Body of pancreas (tissue), 4 donors: ENCODE data around the gene RFC4.

Source experiments
- CTCF ChIP-seq, 7 experiments: fragments of 450-650 bp in 4 of 7; fragments of 200-600 bp in 3 of 7; sonication (generic) in 3 of 7; IDR thresholded peaks; one replicate each; pipeline ENCODE4 v1.5.1; 2016 to 2019; ENCODE audit warnings: antibody characterized with exemption in 7 of 7
- POLR2A ChIP-seq, 3 donors: fragments of 450-650 bp; IDR thresholded peaks; one replicate each; pipeline ENCODE4 v1.6.1; 2016; ENCODE audit warnings: antibody characterized with exemption in 3 of 3, mild to moderate bottlenecking in 2 of 3

- no peak for TF ChIP-seq CTCF (IDR thresholded peaks at IDR 0.05)
- TF ChIP-seq POLR2A (IDR thresholded peaks at IDR 0.05) = no peak
These were observed 45.3 kb downstream of the RFC4 start for GRCh38 chr3:186760897-186761447.
